Measurements from ENCODE around the gene C4orf36.
"Not testable (repeated sequence)": the region's sequence is repeated elsewhere in the genome, so short reads cannot be mapped to it uniquely, and the experiment has no call there.

Gene C4orf36

DNA sequence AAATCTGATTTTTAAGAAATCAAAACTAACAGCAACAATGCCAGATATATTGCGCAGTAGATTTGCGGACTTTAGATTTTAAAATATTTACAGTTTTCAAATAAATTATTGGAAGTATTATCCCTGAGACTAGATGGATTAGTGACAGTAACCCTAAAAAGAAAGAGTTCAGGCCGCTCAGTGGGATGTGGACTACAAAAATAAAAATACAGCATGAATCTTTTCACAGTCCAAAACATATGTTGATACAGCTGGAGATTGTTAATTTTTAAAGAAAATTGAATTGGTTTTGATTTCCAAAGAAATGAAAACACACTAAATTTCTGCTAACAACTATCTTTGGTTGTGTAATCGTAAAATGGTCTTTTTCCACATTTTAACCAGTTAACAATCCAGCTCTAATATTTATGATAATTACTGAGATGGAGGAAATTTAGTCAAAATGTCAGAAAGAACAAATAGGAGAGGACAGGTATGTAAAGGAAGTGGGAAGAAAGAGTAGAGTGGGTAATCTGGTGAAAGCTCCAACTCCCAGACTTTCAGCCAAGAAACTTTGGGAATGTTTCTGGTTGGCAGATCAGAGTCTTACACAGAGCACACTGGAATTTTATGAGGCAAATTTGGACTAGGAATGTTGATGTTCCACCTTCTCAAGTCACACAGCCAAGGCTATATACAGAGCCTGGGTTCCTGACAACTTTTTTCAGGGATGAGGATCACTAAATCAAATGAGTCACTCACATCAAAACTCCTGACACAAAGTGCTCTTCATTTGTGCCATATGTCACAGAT lies 15.1 kb downstream of the C4orf36 start:
- no peak for DNase-seq (ENCODE audit: low read depth)
- H3K4me3 ChIP-seq (ENCODE audit: low read depth, low read length) = no peak overlapping the region
- TF ChIP-seq POLR2A (IDR thresholded peaks at IDR 0.05; ENCODE audit: extremely low read depth, insufficient read length) (no peak), MYC (IDR thresholded peaks at IDR 0.05; ENCODE audit: low read depth, low read length) (no peak), MAX (IDR thresholded peaks at IDR 0.05; ENCODE audit: low read depth, low read length) (no peak)
- TF ChIP-seq, protein P1, sequence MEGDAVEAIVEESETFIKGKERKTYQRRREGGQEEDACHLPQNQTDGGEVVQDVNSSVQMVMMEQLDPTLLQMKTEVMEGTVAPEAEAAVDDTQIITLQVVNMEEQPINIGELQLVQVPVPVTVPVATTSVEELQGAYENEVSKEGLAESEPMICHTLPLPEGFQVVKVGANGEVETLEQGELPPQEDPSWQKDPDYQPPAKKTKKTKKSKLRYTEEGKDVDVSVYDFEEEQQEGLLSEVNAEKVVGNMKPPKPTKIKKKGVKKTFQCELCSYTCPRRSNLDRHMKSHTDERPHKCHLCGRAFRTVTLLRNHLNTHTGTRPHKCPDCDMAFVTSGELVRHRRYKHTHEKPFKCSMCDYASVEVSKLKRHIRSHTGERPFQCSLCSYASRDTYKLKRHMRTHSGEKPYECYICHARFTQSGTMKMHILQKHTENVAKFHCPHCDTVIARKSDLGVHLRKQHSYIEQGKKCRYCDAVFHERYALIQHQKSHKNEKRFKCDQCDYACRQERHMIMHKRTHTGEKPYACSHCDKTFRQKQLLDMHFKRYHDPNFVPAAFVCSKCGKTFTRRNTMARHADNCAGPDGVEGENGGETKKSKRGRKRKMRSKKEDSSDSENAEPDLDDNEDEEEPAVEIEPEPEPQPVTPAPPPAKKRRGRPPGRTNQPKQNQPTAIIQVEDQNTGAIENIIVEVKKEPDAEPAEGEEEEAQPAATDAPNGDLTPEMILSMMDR (IDR thresholded peaks at IDR 0.05; ENCODE audit: low read depth, low read length) = no peak

GRCh38 chr4:86875436-86875835 lies 16.8 kb downstream of the C4orf36 start:
- not testable (repeated sequence) for DNase-seq (ENCODE audit: low read depth); H3K4me3 ChIP-seq (ENCODE audit: low read depth, low read length)

- TF ChIP-seq MAX (IDR thresholded peaks at IDR 0.05; ENCODE audit: low read depth, low read length) (no peak), POLR2A (IDR thresholded peaks at IDR 0.05; ENCODE audit: extremely low read depth, insufficient read length) (no peak)
- no peak for DNase-seq (ENCODE audit: low read depth)
- H3K4me3 ChIP-seq (ENCODE audit: low read depth, low read length) = no peak overlapping the region
These were observed 20.1 kb downstream of the C4orf36 start for GRCh38 chr4:86872135-86872534.

DNA sequence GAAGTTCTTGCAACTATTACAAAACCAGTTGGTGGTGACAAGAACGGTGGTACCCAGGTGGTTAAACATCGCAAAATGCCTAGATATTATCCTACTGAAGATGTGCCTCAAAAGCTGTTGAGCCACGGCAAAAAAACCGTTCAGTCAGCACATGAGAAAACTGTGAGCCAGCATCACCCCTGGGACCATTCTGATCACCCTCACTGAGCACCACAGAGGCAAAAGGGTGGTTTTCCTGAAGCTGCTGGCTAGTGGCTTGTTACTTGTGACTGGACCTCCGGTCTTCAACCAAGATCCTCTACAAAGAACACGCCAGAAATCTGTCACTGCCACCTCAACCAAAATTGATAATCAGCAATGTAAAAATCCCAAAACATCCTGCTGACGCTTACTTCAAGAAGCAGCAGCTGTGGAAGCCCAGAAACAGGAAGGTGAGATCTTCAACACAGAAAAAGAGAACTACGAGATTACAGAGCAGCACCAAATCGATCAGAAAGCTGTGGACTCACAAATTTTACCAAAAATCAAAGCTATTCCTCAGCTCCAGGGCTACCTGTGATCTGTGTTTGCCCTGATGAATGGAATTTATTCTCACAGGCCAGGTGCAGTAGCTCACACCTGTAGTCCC lies 21.7 kb downstream of the C4orf36 start:
- no peak overlapping the region for H3K4me3 ChIP-seq (ENCODE audit: low read depth, low read length)
- peak; percentile 24 for DNase-seq (ENCODE audit: low read depth)
- no peak for TF ChIP-seq POLR2A (IDR thresholded peaks at IDR 0.05; ENCODE audit: extremely low read depth, insufficient read length)
- TF ChIP-seq MAX (IDR thresholded peaks at IDR 0.05; ENCODE audit: low read depth, low read length) = no peak
- TF ChIP-seq, protein P1 (IDR thresholded peaks at IDR 0.05; ENCODE audit: low read depth, low read length) = no peak
- TF ChIP-seq MYC (IDR thresholded peaks at IDR 0.05; ENCODE audit: low read depth, low read length) = no peak

DNA sequence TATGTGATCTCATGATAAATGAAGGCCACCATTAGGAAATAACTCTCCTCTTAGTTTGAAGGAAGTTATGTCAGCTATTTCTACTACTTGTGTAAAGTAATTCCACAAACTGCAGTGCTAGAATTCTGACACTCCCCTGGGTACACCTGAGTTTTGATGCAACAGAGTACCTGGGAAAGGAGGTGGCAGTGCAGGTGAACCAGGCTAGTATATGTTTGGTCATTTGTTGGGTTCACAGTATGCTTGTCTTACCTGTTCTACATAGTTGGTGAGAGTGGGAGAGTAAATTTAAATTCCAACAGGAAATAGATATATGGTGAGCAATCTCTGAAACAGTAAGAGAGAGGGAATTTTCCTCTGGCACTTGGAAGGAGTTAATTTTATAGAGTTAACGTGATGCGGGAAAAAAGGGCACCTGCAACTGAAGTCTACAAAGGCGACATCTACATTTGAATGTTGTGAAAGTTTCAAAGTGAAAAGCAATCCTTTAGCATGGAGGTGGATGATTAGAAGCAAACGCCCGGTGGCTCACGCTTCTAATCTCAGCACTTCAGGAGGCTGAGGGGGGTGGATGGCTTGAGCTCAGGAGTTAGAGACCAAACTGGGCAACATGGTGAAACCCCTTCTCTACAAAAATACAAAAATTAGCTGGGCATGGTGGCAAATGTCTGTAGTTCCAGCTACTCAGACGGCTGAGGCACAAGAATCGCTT lies 34.7 kb downstream of the C4orf36 start:
- TF ChIP-seq MAX (IDR thresholded peaks at IDR 0.05; ENCODE audit: low read depth, low read length) (no peak), POLR2A (IDR thresholded peaks at IDR 0.05; ENCODE audit: extremely low read depth, insufficient read length) (no peak), MYC (IDR thresholded peaks at IDR 0.05; ENCODE audit: low read depth, low read length) (no peak)
- TF ChIP-seq, protein P1 (IDR thresholded peaks at IDR 0.05; ENCODE audit: low read depth, low read length) = no peak
- DNase-seq (ENCODE audit: low read depth) = no peak
- no peak overlapping the region for H3K4me3 ChIP-seq (ENCODE audit: low read depth, low read length)

DNA sequence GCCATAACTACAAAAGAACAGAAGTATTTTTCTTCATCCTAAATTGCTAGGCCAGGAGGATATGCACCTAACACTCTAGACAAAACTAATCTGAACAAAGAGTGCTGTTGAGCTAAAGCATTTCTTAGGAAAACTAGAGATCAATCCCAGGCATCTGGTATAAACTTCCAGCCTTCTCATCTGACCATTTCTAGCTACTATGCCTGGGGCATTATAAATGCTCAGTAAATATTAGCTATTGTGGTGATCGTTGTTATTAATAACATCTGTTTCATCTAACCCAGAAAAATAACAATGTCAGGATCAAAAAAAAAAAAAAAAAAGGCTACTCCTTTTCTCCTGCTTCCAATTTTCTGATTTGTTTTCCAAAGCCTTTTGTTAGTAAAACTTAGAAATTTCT lies 35.3 kb downstream of the C4orf36 start:
- no peak for TF ChIP-seq POLR2A (IDR thresholded peaks at IDR 0.05; ENCODE audit: extremely low read depth, insufficient read length)
- TF ChIP-seq MYC (IDR thresholded peaks at IDR 0.05; ENCODE audit: low read depth, low read length) = no peak
- TF ChIP-seq MAX (IDR thresholded peaks at IDR 0.05; ENCODE audit: low read depth, low read length) = no peak
- TF ChIP-seq, protein P1 (IDR thresholded peaks at IDR 0.05; ENCODE audit: low read depth, low read length) = no peak
- H3K4me3 ChIP-seq (ENCODE audit: low read depth, low read length) = no peak overlapping the region
- no peak for DNase-seq (ENCODE audit: low read depth)
